Putamen (tissue), 1 donor: ENCODE measurements around the gene HEXB.
"Not testable (repeated sequence)": the region's sequence is repeated elsewhere in the genome, so short reads cannot be mapped to it uniquely, and the experiment has no call there.

Experiments
- DNase-seq: peaks from one replicate; pipeline ENCODE4 v3.0.0-alpha.2; 2016; ENCODE audit warnings: low spot score

The HEXB gene

DNA sequence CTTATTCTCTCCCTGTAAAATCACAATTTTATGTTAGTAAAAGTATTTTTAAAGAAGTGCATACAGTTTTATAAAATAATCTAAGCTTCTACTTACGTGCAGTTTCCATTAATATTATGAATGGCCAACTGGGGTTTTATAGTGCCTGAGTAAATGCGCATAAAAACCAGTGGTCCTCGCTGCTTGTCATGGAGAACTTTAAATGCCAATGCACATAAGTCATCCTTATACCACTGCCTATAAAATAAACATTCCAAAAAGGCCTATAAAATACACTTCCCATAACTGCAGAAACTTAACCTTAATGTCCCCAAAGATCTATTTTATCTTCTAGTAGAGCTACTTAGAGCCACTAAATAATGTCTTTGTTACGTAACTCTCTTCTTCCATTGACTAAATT, 53.4 kb downstream of the HEXB start:
- no peak for DNase-seq

DNA sequence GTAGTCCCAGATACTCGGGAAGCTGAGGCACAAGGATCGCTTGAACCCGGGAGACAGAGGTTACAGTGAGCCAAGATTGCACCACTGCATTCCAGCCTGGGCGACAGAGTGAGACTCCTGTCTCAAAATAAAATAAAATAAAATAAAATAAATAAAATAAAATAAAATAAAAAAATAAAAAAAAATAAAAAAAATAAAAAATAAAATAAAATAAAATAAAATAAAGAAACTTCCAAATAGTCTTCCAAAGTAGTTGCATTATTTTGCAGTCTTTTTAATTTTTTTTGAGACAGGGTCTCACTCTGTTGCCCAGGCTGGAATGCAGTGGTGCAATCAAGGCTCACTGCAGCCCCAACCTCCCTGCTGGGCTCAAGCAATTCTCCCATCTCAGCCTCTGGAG, 63.7 kb downstream of the HEXB start:
- not testable (repeated sequence) for DNase-seq

DNA sequence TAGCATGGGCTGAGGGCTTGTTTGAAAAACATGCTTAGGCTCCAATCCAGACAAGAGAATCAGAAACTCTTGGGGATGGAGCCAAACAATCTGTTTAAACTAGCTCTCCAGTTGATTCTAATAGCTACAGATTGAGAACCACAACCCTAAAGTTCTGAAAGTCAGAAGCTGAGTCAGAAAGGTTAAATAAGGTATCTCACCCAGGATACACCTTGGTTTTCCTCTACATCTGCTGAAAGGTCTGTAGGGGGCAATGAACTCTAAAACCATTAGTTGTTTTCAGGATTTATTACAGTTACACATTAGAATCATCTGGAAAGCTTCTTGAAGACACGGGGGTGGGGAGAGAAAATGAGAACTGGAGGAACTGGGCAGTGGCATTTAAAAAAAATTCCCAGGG, 76.2 kb downstream of the HEXB start:
- no peak for DNase-seq

DNA sequence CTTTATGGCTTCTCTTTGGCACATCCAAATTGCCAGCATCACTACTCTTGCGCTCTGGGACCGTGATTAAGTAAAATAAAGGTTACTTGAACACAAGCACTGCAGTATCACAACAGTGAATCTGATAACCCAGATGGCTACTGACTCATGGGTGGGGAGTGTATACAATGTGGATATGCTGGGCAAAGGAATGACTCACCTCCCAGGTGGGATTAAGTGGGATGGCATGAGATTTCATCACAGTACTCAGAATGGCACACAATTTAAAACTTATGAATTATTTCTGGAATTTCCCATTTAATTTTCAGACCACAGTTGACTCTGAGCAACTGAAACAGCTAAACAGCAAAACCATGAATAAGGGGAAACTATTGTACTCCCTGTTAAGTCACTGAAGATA, 77.6 kb downstream of the HEXB start:
- DNase-seq, result no peak

DNA sequence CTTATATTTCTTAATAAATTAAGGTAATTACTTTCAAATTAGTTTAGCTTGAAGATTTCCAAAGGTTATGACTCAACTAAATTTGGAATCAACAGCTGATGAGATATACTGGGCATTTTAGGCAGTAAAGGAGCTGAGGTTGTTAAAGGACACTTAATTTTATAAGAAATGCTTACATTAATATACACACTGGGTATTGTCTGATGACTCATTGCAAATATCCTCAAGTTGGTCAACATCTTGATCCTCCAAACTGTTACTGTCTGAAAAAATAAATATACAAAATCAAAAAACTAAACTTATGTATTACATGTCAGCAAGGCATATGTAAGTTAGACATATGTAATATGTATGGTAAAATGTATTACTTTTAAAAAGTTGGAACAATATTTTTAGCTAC, 78.5 kb downstream of the HEXB start:
- DNase-seq, result no peak

DNA sequence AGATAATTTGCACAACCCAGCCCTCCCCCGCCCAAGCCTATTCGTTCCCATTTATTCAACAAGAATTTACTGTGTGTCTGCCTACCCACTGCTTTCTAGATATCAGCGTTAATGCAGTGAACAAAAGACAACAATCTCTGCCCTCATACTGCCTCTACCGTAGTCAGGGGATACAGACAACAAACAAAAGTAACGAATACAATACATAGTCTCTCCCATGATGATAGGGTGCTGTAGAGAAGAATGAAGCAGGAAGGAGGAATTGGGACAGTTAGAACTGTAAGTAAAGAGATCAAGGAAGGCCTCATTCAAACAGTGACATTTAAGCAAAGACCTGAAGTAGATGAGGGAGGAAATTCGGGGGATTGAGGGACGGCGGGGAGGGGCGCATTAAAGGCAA, 80.2 kb downstream of the HEXB start:
- no peak for DNase-seq

DNA sequence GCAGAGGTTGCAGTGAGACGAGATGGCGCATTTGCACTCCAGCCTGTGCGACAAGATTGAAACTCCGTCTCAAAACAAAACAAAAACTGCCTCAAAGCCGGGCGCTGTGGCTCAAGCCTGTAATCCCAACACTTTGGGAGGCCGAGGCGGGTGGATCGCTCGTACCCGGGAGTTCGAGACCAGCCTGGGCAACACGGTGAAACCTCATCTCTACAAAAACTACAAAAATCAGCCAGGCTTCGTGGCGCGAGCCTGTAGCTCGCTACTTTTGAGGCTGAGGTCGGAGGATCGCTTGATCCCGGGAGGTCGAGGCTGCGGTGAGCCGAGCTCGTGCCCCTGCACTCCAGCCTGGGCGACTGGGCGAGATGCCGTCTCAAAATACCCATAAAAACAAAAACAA, 80.9 kb downstream of the HEXB start:
- DNase-seq, result no peak

DNA sequence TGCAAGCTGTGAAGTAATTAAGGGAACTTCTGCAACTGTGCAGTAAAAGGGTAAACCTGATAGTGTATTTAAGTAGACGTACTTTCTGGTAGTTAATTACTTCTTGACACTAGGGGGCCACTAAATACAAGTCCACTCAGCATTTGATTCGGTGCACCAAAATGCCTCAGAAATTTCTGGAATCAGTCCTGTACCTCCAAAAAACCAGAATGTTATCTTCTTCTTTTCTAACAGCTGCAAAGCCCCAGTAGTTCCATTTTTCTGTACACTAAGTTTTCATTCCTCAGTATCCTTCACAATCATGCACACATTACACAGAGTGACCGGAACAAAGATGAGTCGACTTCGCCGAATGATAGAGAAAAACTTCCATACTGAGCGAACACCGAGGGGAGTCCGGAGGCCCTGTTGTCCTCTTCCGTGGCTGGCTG, 81.4 kb downstream of the HEXB start:
- peak; percentile 47 for DNase-seq

DNA sequence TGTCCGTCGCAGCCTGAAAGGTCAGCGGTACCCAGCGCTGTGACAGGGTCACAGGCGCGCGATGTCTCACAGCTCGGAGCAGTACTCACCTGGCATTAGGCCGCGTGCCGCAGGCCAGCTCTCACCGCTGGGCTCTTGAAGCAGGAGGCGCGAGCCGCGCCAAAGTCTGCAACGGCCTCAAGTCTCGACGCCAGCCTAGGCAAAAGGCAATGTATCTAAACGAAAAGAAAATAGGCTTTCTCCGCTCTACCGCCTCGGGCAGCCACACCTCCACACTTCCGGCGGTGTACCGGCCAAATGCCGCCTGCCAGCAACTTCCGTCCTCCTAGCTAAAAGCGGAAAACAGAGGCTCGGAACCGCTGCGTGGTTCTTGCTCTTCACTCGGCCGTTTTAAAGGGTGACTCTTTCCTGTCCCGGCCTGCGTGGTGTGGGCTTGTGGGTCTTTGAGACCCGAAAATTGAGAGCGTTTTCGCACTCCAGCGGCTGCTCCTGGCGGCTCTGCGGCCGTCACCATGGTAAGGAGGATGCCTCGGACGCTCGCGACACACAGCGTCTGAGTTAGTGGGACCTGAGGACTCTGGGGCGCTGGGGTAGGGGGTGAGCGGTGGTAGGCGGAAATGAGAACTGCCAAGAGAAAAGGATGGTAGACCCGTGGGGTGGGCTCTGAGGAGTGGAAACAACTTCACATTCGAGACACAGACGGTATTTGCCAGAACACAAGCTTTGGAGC, 82.0 kb downstream of the HEXB start, which contains the start of the genes GFM2 and NSA2:
Gene GFM2 (minus strand): TSS at position 269 of the 730 bp plus-strand sequence. CDS start 3,375 bp downstream, outside the sequence.
Gene NSA2 (plus strand): TSS at position 401 of the 730 bp plus-strand sequence. CDS start 112 bp downstream, at position 513.
- DNase-seq, result peak; percentile 94

DNA sequence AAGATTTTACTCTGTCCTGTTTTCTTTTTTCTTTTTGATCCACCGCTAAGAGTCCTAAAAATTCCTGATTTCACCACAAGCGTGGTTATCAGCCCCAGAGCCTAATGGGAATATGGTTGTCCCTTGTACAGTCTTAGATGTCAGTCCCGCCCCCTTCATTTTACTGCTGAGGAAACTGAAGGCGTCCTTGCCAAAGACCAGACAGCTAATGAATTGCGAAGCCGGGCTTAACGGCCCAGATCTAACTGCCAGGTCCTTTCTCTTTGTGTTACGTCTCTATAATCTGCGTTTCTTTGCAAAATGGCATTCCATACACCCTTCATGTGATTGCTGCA, 82.5 kb downstream of the HEXB start:
- no peak for DNase-seq
